Measurements from ENCODE around the gene PLEKHA8.

PLEKHA8 gene

GRCh38 chr7:30162622-30163124, 134.5 kb downstream of the PLEKHA8 start:
- peak overlapping the region; percentile 33 to 71 for H3K27ac ChIP-seq
- peak overlapping the region; percentile 25 for H3K4me3 ChIP-seq
- no peak for DNase-seq (ENCODE audit: low spot score)
- TF ChIP-seq CTCF (IDR thresholded peaks at IDR 0.05) = no peak

GRCh38 chr7:30163231-30163894, 135.2 kb downstream of the PLEKHA8 start:
- Histone ChIP-seq H3K4me3 (peak overlapping the region; percentile 25), H3K27ac (peak overlapping the region; percentile 33 to 71)
- TF ChIP-seq CTCF (IDR thresholded peaks at IDR 0.05) = no peak
- no peak for DNase-seq (ENCODE audit: low spot score)

- Histone ChIP-seq H3K27ac (no peak overlapping the region), H3K4me3 (no peak overlapping the region)
- DNase-seq (ENCODE audit: low spot score) = no peak
- peak; percentile 40 for TF ChIP-seq CTCF (IDR thresholded peaks at IDR 0.05)
Observed at GRCh38 chr7:30164567-30164966, 136.4 kb downstream of the PLEKHA8 start.

- DNase-seq (ENCODE audit: low spot score) = no peak
- Histone ChIP-seq H3K27ac (no peak overlapping the region), H3K4me3 (no peak overlapping the region)
- TF ChIP-seq CTCF (IDR thresholded peaks at IDR 0.05) = no peak
Observed at GRCh38 chr7:30165590-30165989, 137.4 kb downstream of the PLEKHA8 start.

- TF ChIP-seq CTCF (IDR thresholded peaks at IDR 0.05) = no peak
- Histone ChIP-seq H3K4me3 (no peak overlapping the region), H3K27ac (no peak overlapping the region)
- DNase-seq (ENCODE audit: low spot score) = no peak
Observed at GRCh38 chr7:30166155-30166840, 138.1 kb downstream of the PLEKHA8 start.

- DNase-seq (ENCODE audit: low spot score) = no peak
- H3K4me3 ChIP-seq = no peak overlapping the region
- TF ChIP-seq CTCF (IDR thresholded peaks at IDR 0.05) = no peak
- no peak overlapping the region for H3K27ac ChIP-seq
Observed at GRCh38 chr7:30166841-30167235, 138.6 kb downstream of the PLEKHA8 start.

- no peak overlapping the region for H3K27ac ChIP-seq
- no peak for TF ChIP-seq CTCF (IDR thresholded peaks at IDR 0.05)
- H3K4me3 ChIP-seq = no peak overlapping the region
- DNase-seq (ENCODE audit: low spot score) = no peak
Observed at GRCh38 chr7:30167901-30168300, 139.7 kb downstream of the PLEKHA8 start.
